Thyroid gland (tissue), 4 donors: ENCODE data around the gene OR10A6.

ENCODE experiments used
- CTCF ChIP-seq, 6 experiments: fragments of 200-600 bp in 3 of 6; fragments of 450-650 bp in 3 of 6; sonication (generic) in 3 of 6; IDR thresholded peaks; one replicate each; pipeline ENCODE4 v1.5.1; 2016 to 2019; ENCODE audit warnings: antibody characterized with exemption in 6 of 6, mild to moderate bottlenecking in 2 of 6, inconsistent platforms in 1 of 6, moderate library complexity in 1 of 6
- POLR2A ChIP-seq, 2 donors: fragments of 450-650 bp; IDR thresholded peaks; one replicate each; pipeline ENCODE4 v1.6.1; 2017; ENCODE audit warnings: antibody characterized with exemption in 2 of 2, mild to moderate bottlenecking in 2 of 2, moderate library complexity in 1 of 2

- TF ChIP-seq CTCF (IDR thresholded peaks at IDR 0.05), result no peak
- no peak for TF ChIP-seq POLR2A (IDR thresholded peaks at IDR 0.05)
Measured at GRCh38 chr11:7967097-7967496, 36.0 kb upstream of the OR10A6 start.
